ENCODE measurements around the gene MAIP1.

DNA sequence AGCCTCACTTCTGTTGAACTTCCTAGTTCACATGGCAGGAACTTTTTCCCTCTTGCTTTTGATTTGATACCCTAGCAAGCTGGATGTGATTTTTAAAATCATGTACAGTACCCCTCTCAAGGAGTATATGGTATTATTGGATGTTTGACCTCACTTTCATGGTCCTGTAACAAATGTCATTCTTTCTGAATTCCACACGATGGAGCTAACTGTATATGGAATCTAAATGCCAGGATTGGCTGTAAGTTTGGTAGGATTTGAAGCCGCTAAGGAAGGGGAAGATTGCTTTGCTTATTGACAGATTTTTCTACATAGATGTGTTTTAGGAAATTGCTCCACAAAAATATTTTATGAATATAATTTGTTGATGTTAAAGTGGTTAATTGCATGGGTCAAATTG is 18.3 kb downstream of the MAIP1 start:
- TF ChIP-seq, protein P1, sequence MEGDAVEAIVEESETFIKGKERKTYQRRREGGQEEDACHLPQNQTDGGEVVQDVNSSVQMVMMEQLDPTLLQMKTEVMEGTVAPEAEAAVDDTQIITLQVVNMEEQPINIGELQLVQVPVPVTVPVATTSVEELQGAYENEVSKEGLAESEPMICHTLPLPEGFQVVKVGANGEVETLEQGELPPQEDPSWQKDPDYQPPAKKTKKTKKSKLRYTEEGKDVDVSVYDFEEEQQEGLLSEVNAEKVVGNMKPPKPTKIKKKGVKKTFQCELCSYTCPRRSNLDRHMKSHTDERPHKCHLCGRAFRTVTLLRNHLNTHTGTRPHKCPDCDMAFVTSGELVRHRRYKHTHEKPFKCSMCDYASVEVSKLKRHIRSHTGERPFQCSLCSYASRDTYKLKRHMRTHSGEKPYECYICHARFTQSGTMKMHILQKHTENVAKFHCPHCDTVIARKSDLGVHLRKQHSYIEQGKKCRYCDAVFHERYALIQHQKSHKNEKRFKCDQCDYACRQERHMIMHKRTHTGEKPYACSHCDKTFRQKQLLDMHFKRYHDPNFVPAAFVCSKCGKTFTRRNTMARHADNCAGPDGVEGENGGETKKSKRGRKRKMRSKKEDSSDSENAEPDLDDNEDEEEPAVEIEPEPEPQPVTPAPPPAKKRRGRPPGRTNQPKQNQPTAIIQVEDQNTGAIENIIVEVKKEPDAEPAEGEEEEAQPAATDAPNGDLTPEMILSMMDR (conservative IDR thresholded peaks at IDR 0.05 in 1 of 2, IDR thresholded peaks at IDR 0.05 in 1 of 2; ENCODE audit: extremely low read depth in 1 of 2, insufficient read depth in 1 of 2, low read depth in 1 of 2, low read length in 2 of 2): peak; percentile 40 to 54
- no peak for TF ChIP-seq EZH2 (IDR thresholded peaks at IDR 0.05; ENCODE audit: borderline replicate concordance, low read length)

All from mammary epithelial cell (primary cell).